GM10266 (cell line): ENCODE results near the gene CEP57L1.

ENCODE experiments used
- DNase-seq: peaks from one replicate; pipeline ENCODE4 v3.0.0; 2012; ENCODE audit errors: extremely low spot score
- CTCF ChIP-seq: IDR thresholded peaks from 2 replicates; pipeline ENCODE4 v1.5.1; 2012; ENCODE audit warnings: mild to moderate bottlenecking, low read depth; ENCODE audit not compliant: control insufficient read depth, insufficient read depth; ENCODE audit errors: missing control alignments

CEP57L1 gene

DNA sequence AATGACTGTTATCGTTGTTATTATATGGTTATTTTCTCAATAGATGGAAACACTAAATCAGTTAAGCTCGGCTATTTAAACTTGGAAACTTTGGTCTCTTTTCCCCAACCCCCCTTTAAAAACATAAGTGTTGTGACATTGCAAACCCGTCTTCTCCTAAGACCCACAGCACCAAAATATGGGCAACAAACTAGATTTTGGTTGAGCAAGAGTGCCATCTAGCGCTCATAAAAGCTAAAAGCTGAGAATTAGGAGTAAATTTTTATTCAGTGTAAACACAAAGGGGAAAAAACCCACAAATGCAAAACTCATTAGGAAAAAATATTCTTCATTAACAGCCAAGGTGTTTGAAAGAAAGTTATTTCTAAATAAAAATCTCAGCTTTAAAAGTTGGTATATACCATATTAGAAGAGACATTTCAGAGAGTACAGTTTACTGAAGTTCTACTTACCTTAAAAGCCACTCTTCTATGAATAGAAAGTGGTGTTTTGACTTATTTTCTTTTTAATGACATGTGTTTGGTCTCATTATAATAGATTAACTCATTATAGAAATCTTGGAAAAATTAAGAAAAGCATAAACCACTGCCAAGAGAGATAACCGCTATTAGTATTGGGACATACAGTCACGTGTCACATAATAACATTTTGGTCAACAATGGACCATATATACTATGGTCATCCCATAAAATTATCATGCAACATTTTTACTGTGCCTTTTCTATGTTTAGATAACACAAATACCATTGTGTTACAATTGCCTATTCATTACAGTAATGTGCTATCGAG lies 21.8 kb upstream of the CEP57L1 start:
- DNase-seq = peak; percentile 37
- TF ChIP-seq CTCF = peak; percentile 65

GRCh38 chr6:109074133-109074415 lies 21.2 kb upstream of the CEP57L1 start:
- no peak for DNase-seq
- no peak for TF ChIP-seq CTCF

- DNase-seq = no peak
- TF ChIP-seq CTCF = no peak
Measured at GRCh38 chr6:109075934-109076333, 19.4 kb upstream of the CEP57L1 start.

DNA sequence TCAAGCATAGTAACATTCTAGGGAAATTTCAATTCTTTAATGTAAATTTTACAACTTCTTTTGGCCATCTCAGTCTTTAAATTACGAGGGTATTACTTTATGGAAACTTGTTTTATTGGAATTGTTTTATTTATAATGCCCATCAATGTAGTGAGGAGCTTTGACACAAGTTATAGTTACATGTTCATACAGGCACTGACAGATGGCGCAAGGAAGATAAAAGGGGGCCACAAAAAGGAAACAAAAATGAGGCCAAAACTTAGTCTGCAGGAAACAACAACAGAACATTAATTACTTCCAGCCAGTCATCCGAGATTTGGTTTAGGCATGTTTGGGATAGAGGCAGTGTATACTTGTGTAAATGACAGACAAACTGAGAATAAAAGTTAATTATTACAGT lies 18.9 kb upstream of the CEP57L1 start:
- no peak for DNase-seq
- TF ChIP-seq CTCF = no peak

DNA sequence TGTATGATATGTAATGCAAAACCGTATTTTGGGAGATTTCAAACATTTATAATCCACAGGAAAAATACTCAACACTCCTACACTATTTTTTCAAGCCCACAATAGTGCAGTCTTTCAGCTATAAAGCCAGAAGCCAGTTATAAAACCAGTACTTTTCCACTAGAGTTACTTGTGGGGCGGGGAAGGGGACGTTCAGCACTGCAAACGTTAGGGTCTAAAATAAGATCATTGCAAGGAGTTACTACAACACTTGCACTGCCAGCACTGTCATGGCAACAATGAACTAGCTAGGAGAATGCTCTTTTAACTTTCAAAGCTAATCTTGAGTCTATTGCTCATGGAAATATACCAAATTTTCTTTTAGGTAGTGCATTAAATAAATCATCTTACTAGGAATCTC lies 15.3 kb upstream of the CEP57L1 start:
- no peak for TF ChIP-seq CTCF
- no peak for DNase-seq

DNA sequence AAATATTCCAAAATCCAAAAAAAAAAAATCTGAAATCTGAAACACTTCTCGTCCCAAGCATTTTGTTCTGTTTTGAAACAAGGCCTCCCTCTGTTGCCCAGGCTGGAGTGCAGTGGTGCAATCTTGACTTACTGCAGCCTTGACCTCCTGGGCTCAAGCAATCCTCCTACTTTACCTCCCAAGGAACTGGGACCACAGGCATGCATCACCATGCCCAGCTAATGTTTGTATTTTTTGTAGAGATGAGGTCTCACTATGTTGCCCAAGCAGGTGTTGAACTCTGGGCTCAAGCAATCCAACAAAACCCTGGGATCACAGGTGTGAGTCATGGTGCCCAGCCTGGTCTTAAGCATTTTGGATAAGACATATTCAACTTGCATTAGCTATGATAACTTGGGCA lies 14.3 kb upstream of the CEP57L1 start:
- no peak for TF ChIP-seq CTCF
- no peak for DNase-seq

GRCh38 chr6:109081516-109082187 lies 13.7 kb upstream of the CEP57L1 start:
- no peak for TF ChIP-seq CTCF
- DNase-seq = no peak
